HG02610 (cell line): ENCODE data around the gene WASF1.

Experiments
- ATAC-seq: cut with Tn5 transposase; IDR thresholded peaks from one replicate; pipeline ENCODE4 v1.9.1; 2021; ENCODE audit warnings: mild to moderate bottlenecking, moderate library complexity; ENCODE audit not compliant: unreplicated experiment

WASF1 gene

DNA sequence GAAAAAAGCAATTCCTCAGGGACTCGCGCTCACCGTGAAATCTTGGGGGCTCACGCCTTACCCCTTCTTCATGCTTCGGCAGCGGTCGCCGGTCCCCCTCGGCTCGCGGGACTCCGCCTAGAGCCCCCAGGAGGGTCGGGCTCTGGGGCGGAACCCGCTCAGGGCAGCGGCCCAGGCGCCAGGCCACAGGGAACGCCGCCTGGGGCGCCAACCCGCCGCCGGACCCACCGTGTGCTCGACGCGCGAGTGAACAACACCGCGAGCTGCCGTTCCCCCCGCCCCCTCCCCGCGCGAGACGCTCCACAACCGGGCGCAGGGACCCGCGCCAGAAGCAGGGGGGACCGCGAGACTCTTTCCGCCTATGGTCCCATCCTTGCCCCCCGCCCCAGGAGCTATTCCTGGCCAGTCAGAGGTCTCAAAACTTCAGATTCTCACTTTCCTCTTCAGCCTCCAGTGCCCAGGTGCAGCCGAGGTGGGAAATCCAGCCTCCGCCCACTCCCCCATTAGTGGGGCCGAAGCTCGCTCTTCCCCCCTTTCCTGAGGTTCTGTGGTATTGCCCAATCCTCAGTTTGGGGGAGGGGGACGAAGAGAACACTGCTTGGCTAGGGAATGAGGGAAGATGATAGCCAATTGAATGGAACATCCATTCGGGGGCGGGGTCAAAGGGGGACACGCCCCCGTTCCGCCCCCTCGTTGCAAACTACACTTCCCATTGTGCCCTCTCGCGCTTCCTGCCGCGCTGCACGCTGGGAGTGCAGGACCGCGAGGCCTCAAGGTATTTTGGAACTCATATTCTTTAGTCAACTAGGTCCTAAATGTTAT lies at the start of gene WASF1:
TSS of gene WASF1 (minus strand) at position 265 of the 822 bp plus-strand sequence. CDS start 52,069 bp downstream, outside the sequence.
- ATAC-seq = peak; percentile 82

GRCh38 chr6:110226261-110226660 lies 46.8 kb upstream of the WASF1 start:
- no peak for ATAC-seq

DNA sequence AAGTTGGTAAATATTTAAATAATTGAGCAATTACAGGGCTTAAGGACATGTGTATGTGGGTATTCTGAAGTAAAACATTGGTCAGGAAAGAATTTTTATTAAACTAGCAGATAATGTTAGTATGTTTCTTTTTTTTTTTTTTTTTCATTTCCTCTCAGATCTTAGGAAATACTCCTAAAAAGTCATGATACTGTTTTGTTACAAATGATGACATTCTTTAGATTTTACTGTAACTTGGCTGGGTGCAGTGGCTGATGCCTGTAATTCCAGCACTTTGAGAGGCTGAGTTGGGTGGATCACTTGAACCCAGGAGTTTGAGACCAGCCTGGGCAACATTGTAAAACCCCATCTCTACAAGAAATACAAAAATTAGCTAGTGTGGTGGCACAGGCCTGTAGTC lies 42.3 kb upstream of the WASF1 start:
- ATAC-seq = no peak

GRCh38 chr6:110217266-110217665 lies 37.8 kb upstream of the WASF1 start:
- no peak for ATAC-seq

GRCh38 chr6:110216140-110216539 lies 36.7 kb upstream of the WASF1 start:
- ATAC-seq = no peak

DNA sequence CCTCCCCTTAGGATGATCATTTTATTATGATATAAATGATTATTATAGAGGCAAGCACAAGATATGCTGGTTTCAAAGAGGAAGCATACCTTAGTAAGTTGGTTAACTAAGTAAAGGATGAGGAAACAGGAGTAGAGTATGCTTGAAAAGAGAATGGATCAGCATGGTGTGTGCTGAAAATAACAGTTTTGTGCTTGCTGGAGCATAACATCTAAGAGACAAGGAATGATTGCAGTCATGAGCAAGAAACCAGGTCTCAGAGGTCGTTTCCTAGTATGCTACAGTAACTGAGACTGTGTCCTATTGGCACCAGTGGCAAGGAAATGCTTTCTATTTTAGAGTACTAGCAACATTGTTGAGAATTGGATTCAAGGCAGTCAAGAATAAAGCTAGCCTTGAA lies 34.9 kb upstream of the WASF1 start:
- ATAC-seq = no peak

- no peak for ATAC-seq
Observed at GRCh38 chr6:110211753-110212152, 32.3 kb upstream of the WASF1 start.

DNA sequence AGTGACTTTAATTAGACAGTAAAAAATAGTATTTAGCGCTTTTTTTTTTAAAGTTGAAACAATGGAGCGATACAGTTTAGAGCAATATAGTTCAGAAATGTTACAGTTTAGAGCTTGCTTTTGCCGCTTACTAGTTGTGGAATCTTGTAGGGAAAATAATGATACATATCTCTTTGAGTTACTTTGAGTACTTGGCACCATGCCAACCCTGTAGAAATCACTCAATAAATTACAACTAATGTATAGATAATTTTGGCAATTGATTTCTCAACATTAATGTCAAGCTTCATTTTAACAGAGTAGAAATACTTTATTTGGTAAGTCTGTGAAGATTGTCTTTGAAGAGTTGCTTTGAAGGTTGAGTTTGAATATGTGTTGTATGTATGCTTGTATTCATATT lies 28.2 kb upstream of the WASF1 start:
- no peak for ATAC-seq

- no peak for ATAC-seq
Observed at GRCh38 chr6:110201151-110201884, 21.8 kb upstream of the WASF1 start.

DNA sequence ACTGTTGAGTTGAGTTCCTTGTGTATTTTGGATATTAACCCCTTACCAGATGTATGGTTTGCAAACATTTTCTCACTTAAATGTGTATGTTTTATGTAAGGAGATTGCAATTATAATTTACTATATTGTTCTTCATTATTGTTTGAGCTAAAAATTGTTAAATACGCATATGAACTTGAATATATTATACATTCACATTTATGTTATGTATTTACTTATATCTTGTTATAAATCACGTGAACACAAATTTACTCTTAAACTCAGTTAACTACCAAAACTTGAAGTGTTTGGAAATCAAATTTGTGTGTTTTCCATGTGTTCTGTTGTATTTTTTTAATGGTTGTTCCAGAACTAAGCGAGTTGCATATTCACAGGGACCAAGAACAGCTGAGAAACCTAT lies 19.1 kb upstream of the WASF1 start:
- ATAC-seq = no peak

DNA sequence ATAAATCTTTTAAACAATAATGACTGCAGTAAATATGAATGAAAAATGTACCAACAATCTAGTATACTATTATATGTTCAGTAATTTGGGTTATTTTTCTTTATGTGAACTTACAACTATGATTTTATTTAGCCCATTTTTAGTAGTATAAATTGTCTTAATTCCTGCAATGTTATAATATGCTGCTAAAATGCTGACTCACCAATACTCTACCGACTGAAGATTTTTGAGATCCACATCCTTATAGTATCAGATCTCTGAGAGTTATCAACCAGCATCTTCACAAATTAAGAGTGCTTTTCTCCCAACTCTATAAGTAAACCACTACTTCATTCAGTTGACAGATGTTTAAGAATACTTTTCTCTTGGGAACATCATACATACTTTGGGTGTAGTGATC lies 17.4 kb upstream of the WASF1 start:
- ATAC-seq = no peak

DNA sequence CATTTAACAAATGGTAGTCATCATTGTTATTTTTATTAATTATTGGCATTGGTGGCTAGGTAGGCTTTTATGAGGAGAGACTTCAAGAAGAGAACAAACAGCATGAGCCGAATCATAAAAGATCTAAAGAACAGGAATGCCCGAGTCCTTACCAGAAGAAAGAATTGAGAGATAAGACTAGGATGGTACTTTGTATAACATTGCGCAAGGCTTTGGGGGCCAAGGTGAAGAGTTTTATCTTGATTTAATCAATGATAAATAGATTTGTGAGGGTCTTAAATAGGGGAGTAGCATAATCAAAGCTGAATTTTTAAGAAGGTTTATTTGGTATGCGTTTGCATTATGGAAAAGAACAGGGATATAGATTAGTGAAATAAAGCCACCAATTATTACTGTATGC lies 16.2 kb upstream of the WASF1 start:
- no peak for ATAC-seq

GRCh38 chr6:110191477-110191876 lies 12.0 kb upstream of the WASF1 start:
- ATAC-seq = no peak

- no peak for ATAC-seq
Observed at GRCh38 chr6:110190726-110191125, 11.3 kb upstream of the WASF1 start.

DNA sequence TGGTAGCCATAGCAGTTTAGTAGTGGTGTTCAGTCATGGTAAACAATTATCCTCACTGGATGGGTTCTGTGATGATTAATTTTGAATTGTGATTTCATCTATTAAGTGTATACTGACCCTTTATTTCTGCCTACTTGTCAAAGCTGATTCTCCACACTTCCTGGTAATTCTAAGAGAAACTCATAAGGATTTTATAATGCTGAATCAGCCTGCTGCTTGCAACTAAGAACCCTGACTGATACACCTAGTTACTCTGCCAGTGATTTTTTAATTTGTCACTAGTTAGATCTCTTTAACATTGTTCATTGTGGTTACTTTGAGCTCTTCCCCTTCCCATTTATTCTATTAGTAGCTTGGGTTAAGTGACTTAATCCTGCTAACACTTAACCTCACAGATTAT lies 9.3 kb upstream of the WASF1 start:
- no peak for ATAC-seq

DNA sequence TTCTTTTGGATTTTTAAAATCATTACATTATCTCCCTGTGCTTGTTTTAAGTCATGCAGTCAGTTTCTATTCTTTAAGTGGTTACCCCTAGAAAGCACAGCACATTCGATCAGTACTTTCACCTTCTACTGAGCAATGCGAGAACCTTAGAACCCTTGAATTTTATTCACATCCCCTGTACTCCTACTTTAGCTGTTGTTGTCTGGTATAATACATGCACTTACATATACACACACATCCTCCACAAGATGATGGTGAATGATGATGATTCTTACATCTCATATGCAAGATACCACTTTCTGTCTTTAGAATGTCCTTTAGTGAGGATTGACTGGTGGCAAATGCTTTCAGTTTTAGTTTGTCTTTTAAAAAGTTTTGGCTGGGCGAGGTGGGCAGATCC lies 6.4 kb upstream of the WASF1 start:
- peak; percentile 71 for ATAC-seq

- ATAC-seq = no peak
Observed at GRCh38 chr6:110183292-110183885, 3.9 kb upstream of the WASF1 start.

DNA sequence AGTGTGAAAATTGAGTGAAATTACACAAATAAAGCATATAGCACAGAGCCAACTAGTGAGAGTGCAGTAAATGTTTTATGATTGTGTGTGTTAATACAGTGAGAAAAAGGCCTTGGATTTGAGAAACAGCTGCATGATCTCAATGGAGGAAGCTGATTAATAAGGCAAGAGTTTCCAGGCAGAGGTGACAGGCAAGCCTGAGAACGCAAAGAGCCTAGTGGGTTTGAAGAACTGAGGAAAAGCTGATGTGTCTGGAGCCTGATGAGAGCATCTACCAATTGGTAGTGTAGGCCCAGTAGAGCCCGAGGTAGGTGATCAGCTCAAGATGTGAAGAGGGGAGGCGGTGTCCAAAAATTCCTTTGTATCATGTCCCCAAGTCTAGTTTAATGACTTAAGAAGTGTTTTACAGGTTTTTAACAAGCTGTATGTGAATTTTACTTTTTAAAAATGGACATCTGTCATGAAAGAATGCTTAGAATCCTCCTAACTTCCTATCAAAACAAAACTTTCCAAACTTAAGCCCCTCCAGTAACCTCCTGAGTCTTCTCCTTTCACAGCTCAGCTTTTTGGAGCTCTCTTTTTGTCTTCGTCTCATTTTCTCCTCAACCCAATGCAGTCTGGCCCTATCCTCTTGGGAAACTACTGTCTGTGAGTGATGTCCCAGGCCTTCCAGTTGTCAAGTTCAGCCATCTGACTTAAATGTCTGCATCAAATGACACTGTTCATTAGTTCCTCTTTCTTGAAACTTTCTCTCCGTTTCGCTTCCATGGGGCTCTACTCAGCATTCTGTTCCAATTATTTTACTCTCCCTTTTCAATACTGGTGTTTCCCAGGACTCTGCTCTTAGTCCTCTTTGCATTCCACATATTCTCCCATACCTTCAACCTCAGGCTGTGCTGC lies 1.9 kb upstream of the WASF1 start:
- no peak for ATAC-seq

- peak; percentile 42 for ATAC-seq
Observed at GRCh38 chr6:110180228-110181008, 948 bp upstream of the WASF1 start, which contains the start of gene CDC40. CDC40 (plus strand) TSS chr6:110180427; CDS start chr6:110180445, 18 bp downstream.
